ENCODE results near the gene KCNQ5. TPM values are rescaled to one million over a fixed set of nuclear protein-coding genes. Genes with fewer than 3 reads are reported as not detected.

Gene KCNQ5
- total RNA-seq, 1 donor from 2014 or later = 1.5 TPM

GRCh38 chr6:73030257-73030656, 408.4 kb downstream of the KCNQ5 start:
- Mint-ChIP-seq H3K27ac (ENCODE audit: unreplicated experiment) (no peak overlapping the region), H3K4me1 (ENCODE audit: low read depth, unreplicated experiment) (no peaks in the 10 kb centered on the region), H3K36me3 (ENCODE audit: unreplicated experiment) (no peaks in the 10 kb centered on the region), H3K9me3 (ENCODE audit: unreplicated experiment) (no peaks in the 10 kb centered on the region), H3K27me3 (ENCODE audit: unreplicated experiment) (peaks cover 2% of the 10 kb centered on the region), H3K4me3 (ENCODE audit: unreplicated experiment) (no peak overlapping the region)
- no peak for DNase-seq
- TF ChIP-seq, protein P1, sequence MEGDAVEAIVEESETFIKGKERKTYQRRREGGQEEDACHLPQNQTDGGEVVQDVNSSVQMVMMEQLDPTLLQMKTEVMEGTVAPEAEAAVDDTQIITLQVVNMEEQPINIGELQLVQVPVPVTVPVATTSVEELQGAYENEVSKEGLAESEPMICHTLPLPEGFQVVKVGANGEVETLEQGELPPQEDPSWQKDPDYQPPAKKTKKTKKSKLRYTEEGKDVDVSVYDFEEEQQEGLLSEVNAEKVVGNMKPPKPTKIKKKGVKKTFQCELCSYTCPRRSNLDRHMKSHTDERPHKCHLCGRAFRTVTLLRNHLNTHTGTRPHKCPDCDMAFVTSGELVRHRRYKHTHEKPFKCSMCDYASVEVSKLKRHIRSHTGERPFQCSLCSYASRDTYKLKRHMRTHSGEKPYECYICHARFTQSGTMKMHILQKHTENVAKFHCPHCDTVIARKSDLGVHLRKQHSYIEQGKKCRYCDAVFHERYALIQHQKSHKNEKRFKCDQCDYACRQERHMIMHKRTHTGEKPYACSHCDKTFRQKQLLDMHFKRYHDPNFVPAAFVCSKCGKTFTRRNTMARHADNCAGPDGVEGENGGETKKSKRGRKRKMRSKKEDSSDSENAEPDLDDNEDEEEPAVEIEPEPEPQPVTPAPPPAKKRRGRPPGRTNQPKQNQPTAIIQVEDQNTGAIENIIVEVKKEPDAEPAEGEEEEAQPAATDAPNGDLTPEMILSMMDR (IDR thresholded peaks at IDR 0.05; ENCODE audit: partially characterized antibody, unreplicated experiment) = no peak

DNA sequence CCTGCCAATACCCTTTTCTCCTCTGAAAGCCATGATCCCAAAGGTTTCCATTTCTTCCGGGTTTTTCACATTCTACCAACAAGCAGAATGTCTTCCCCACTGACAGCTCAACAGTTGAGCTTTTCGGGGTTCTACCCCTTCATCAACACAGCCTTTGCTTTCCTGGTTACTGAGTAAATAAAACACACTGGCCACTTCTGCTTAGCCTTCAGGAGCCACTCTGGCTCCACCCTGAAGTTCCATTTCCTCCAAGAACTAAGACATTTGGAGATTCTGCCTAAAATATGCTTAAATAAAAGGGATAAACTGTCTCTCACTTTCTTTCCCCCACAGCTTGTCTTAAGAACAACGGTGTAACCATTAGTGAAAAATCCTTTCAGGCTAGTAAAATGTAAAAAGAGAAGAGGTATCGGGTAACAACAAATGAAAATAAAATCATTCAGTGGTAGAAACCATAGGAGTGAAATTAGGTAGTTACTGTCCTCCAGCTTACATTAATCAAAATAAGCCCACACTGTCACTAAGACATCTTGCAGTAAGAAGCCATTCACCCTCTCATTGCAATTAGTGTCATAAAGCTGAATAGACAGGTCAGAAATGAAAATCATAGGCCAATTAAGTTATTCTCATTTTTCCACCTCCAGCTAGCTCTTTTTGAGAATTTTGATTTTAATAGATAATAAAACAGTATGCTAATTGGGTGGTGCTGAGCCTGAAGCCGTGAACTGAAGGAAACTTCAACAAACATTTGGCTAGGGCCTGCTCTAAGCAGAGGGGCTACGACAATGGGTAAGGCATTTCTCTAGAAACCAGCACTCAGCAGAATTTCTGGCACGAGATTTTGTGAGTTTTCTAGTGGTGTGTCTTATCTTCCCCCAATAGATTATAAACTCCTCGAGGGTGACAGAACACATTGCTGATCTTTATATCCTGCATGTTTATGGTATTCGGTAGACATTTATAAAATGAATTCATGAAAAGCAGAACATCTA, 409.2 kb downstream of the KCNQ5 start:
- H3K4me1 Mint-ChIP-seq (ENCODE audit: low read depth, unreplicated experiment) = no peaks in the 10 kb centered on the region
- H3K27me3 Mint-ChIP-seq (ENCODE audit: unreplicated experiment) = peaks cover 1% of the 10 kb centered on the region
- no peak for DNase-seq
- no peak overlapping the region for H3K4me3 Mint-ChIP-seq (ENCODE audit: unreplicated experiment)
- no peak overlapping the region for H3K27ac Mint-ChIP-seq (ENCODE audit: unreplicated experiment)
- H3K36me3 Mint-ChIP-seq (ENCODE audit: unreplicated experiment) = no peaks in the 10 kb centered on the region
- H3K9me3 Mint-ChIP-seq (ENCODE audit: unreplicated experiment) = no peaks in the 10 kb centered on the region
- TF ChIP-seq, protein P1 (IDR thresholded peaks at IDR 0.05; ENCODE audit: partially characterized antibody, unreplicated experiment) = no peak

- H3K27me3 Mint-ChIP-seq (ENCODE audit: unreplicated experiment) = no peaks in the 10 kb centered on the region
- DNase-seq = no peak
- no peaks in the 10 kb centered on the region for H3K4me1 Mint-ChIP-seq (ENCODE audit: low read depth, unreplicated experiment)
- no peaks in the 10 kb centered on the region for H3K9me3 Mint-ChIP-seq (ENCODE audit: unreplicated experiment)
- TF ChIP-seq, protein P1 (IDR thresholded peaks at IDR 0.05; ENCODE audit: partially characterized antibody, unreplicated experiment) = no peak
- H3K27ac Mint-ChIP-seq (ENCODE audit: unreplicated experiment) = no peak overlapping the region
- H3K4me3 Mint-ChIP-seq (ENCODE audit: unreplicated experiment) = no peak overlapping the region
- H3K36me3 Mint-ChIP-seq (ENCODE audit: unreplicated experiment) = no peaks in the 10 kb centered on the region
Measured at GRCh38 chr6:73032586-73032985, 410.7 kb downstream of the KCNQ5 start.

DNA sequence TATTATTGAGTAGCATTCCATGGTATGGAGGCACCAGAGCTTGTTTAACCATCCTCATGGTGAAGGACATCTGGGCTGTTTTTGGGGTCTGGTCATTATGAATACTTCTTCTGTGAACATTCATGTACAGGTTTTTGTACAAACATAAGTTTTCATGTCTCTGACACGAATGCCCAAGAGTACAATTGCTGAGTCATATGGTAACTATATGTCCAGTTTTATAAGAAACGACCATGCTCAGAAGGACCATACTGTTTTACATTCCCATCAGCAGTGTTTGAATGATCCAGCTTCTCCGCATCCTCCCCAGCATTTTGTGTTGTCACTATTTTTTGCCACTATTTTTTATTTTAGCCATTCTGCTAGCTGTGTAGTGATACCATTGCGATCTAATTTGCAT, 414.8 kb downstream of the KCNQ5 start:
- Mint-ChIP-seq H3K27me3 (ENCODE audit: unreplicated experiment) (no peaks in the 10 kb centered on the region), H3K4me1 (ENCODE audit: low read depth, unreplicated experiment) (no peaks in the 10 kb centered on the region), H3K36me3 (ENCODE audit: unreplicated experiment) (peaks cover 5% of the 10 kb centered on the region), H3K27ac (ENCODE audit: unreplicated experiment) (no peak overlapping the region), H3K9me3 (ENCODE audit: unreplicated experiment) (no peaks in the 10 kb centered on the region), H3K4me3 (ENCODE audit: unreplicated experiment) (no peak overlapping the region)
- DNase-seq = no peak
- TF ChIP-seq, protein P1 (IDR thresholded peaks at IDR 0.05; ENCODE audit: partially characterized antibody, unreplicated experiment) = no peak

GRCh38 chr6:73041051-73041450, 419.2 kb downstream of the KCNQ5 start:
- Mint-ChIP-seq H3K27ac (ENCODE audit: unreplicated experiment) (no peak overlapping the region), H3K27me3 (ENCODE audit: unreplicated experiment) (no peaks in the 10 kb centered on the region), H3K9me3 (ENCODE audit: unreplicated experiment) (no peaks in the 10 kb centered on the region), H3K4me1 (ENCODE audit: low read depth, unreplicated experiment) (no peaks in the 10 kb centered on the region), H3K4me3 (ENCODE audit: unreplicated experiment) (no peak overlapping the region), H3K36me3 (ENCODE audit: unreplicated experiment) (peaks cover 5% of the 10 kb centered on the region)
- TF ChIP-seq, protein P1 (IDR thresholded peaks at IDR 0.05; ENCODE audit: partially characterized antibody, unreplicated experiment) = no peak
- no peak for DNase-seq
